ENCODE measurements around the gene GGT7.

GGT7 gene

DNA sequence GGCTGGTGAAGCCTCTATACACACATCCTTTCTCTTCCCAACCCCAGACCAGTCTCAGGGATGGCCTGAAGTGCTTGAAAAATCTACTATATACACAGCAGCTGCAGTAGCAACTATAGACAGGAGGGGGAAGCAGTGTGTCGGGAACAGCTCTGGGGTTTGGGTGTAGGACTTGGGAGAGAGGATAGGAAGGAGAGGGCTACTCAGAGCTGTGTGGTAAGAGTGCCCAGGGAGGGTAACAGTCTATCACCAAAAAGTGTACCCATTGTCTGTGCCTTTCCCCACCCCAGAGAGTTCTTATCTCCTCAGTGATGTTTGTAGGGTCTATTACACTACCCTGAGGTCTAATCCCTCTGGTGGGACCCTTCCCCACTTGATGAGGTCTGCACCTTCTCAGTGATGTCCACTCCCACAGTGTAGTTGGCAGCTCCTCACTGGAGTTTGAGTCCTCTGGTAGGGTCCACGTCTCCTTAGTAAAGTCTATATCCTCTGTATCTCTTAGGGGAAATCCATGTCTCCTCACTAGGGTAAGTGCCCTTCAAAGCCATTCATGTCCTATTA is 1.5 kb upstream of the GGT7 start:
- intact Hi-C loops (cut with micrococcal nuclease), result loop anchor here (1.0 to 2.0 kb wide), 3 partner anchors 49 to 86 kb away; partner anchors contain the start of genes GSS, MYH7B and NCOA6
- no peak overlapping the region for H3K4me3 Mint-ChIP-seq
- H3K27ac Mint-ChIP-seq, result peak overlapping the region; percentile 97
- peaks cover 10% of the 10 kb centered on the region for H3K27me3 Mint-ChIP-seq
- H3K9me3 Mint-ChIP-seq, result no peaks in the 10 kb centered on the region
- peaks cover 66% of the 10 kb centered on the region for H3K4me1 Mint-ChIP-seq (ENCODE audit: low read depth)
- H3K36me3 Mint-ChIP-seq (ENCODE audit: low read depth), result peaks cover 12% of the 10 kb centered on the region

DNA sequence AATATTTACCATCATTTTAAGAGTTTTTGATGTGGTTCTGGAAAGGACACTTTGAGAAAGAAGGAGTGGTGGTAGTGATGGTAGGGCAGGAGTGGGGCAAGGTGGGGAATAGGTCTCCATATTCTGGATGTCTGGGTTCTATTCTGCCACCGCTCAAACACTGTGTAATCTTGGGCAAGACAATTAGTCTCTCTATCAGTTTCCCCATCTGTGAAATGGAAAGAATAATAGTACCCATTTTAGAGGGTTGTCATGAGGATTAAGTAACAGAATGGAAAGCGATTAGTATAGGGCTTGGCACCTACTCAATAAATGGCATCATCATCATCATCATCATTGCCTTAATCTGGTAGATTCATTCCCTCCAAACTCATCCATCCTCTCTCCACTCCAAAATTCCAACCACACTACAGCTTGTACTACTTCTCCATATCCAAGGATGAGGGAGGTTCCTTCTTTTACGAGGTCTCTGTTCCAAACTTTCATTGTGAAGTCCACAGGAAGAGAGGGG is 982 bp upstream of the GGT7 start:
- peak overlapping the region; percentile 97 for H3K27ac Mint-ChIP-seq
- peaks cover 63% of the 10 kb centered on the region for H3K4me1 Mint-ChIP-seq (ENCODE audit: low read depth)
- peaks cover 10% of the 10 kb centered on the region for H3K27me3 Mint-ChIP-seq
- H3K9me3 Mint-ChIP-seq, result no peaks in the 10 kb centered on the region
- peaks cover 8% of the 10 kb centered on the region for H3K36me3 Mint-ChIP-seq (ENCODE audit: low read depth)
- intact Hi-C loops (cut with micrococcal nuclease), result loop anchor here (1.0 to 2.0 kb wide), 3 partner anchors 49 to 87 kb away; partner anchors contain the start of genes GSS, MYH7B and NCOA6
- peak overlapping the region; percentile 82 for H3K4me3 Mint-ChIP-seq

DNA sequence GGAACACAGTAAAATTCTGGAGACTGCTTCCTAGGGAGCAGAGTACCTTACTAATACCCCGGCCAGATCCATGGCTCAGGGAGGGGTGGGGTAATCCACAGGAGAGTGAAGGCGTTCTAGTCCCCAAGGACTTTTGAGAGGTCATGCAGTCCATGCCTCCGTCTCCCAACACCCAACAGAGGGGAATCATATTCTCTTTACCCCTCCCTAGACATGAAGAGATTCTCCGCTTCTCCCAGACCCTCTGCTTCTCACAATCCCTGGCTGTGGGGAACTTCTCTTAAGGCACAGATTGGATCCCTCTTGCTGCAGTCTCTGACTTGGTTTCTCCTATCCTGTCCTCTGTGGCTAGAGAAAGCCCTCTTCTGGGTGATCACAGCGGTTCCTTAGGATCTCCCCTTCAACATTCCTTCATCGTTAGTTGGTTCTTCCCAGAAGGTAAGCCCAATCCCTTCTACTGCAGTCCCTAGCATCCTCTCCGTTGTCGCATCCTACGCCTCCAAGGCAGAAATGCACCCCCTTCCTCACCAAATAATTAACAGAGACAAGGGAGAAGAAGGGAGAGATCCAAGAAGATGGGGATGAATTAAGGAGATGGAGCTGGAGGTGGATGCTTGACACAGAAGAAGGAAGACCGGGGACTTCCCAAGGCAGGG is 562 bp downstream of the GGT7 start:
- peak overlapping the region; percentile 82 for H3K4me3 Mint-ChIP-seq
- H3K36me3 Mint-ChIP-seq (ENCODE audit: low read depth), result peaks cover 7% of the 10 kb centered on the region
- H3K9me3 Mint-ChIP-seq, result no peaks in the 10 kb centered on the region
- intact Hi-C loops (cut with micrococcal nuclease), result no loop called here
- H3K27me3 Mint-ChIP-seq, result peaks cover 10% of the 10 kb centered on the region
- H3K4me1 Mint-ChIP-seq (ENCODE audit: low read depth), result peaks cover 54% of the 10 kb centered on the region
- peak overlapping the region; percentile 67 for H3K27ac Mint-ChIP-seq

DNA sequence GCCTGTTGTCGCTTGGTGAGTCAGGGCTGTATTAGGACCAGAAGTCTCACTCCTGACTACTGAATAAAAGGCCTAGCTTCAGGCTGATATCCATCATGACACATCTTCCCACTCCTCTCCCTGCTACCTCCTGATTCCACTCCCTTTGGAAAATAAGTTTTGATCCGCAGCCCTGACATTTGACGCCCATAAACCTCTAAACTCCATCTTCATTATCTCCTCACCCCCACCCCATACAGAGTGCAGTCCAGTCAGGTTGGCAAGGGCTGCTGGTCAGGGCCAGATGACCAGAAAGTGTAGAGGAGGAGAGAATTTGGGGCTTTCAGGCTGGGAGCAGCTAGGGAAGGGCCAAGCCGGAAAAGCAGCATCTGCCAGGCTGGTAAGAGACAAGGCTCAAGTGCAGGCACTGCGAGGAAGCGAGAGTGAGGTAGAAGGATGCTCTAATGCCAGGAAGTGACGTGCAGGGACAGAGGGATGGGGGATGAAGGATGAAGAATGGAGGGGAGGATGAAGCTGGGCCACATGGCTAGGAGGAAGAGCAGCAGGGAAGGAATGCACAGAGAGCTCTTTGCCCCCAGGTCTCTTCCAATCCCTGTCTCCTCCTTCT is 1.2 kb downstream of the GGT7 start:
- no peak overlapping the region for H3K4me3 Mint-ChIP-seq
- H3K36me3 Mint-ChIP-seq (ENCODE audit: low read depth), result peaks cover under 1% of the 10 kb centered on the region
- H3K9me3 Mint-ChIP-seq, result no peaks in the 10 kb centered on the region
- H3K4me1 Mint-ChIP-seq (ENCODE audit: low read depth), result peaks cover 49% of the 10 kb centered on the region
- H3K27ac Mint-ChIP-seq, result no peak overlapping the region
- intact Hi-C loops (cut with micrococcal nuclease), result no loop called here
- peaks cover 10% of the 10 kb centered on the region for H3K27me3 Mint-ChIP-seq

DNA sequence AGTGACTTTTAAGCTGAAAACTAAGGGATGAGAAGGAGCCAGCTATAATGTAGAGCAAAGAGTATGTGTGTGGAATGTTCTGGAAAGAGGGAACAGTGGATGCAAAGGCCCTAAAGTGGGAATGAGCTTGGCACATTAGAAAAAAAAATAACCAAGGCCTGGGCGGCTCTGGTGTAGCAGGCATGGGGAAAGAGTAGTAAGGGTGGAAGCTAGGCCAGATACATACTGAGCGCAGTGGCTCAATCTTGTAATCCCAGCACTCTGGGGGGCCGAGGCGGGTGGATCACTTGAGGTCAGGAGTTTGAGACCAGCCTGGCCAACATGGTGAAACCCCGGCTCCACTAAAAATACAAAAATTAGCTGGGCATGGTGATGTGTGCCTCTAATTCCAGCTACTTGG is 8.4 kb downstream of the GGT7 start:
- intact Hi-C loops (cut with micrococcal nuclease), result no loop called here

DNA sequence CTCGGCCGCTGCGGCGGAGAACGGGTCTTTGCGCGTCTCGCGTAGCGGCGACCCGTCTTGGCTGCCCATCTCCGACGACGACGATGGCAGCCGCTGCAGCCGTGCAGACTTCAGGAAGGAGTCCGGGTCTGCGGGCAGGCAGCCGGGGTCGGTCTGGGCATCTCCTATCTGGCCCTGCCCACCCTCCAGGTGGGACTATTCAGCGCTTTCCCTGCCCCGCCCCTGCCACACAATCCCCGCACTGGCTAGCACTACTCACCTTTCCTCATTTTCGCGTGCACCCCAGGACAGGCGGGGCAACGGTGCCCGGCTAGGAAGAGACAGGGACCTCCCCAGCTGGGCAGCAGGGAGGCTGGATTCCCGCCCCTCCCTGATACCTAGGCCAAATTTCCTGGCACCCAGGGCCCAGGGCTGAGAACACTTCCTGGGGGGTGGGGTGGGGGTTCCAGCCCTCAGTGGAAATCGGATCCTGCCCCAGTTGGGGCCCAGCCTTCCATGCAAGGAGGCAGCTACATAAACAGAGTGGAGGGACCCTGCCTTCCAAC is 9.2 kb downstream of the GGT7 start:
- Mint-ChIP-seq H3K27me3 (no peaks in the 10 kb centered on the region), H3K36me3 (ENCODE audit: low read depth) (peaks cover 9% of the 10 kb centered on the region), H3K4me3 (no peak overlapping the region), H3K27ac (no peak overlapping the region), H3K4me1 (ENCODE audit: low read depth) (peaks cover 9% of the 10 kb centered on the region), H3K9me3 (no peaks in the 10 kb centered on the region)
- intact Hi-C loops (cut with micrococcal nuclease), result no loop called here

More for the DNA sequence above, 8.4 kb downstream of the GGT7 start:
- H3K27me3 Mint-ChIP-seq, result no peaks in the 10 kb centered on the region
- peaks cover 9% of the 10 kb centered on the region for H3K4me1 Mint-ChIP-seq (ENCODE audit: low read depth)
- H3K4me3 Mint-ChIP-seq, result no peak overlapping the region
- no peak overlapping the region for H3K27ac Mint-ChIP-seq
- no peaks in the 10 kb centered on the region for H3K9me3 Mint-ChIP-seq
- H3K36me3 Mint-ChIP-seq (ENCODE audit: low read depth), result peaks cover 9% of the 10 kb centered on the region

DNA sequence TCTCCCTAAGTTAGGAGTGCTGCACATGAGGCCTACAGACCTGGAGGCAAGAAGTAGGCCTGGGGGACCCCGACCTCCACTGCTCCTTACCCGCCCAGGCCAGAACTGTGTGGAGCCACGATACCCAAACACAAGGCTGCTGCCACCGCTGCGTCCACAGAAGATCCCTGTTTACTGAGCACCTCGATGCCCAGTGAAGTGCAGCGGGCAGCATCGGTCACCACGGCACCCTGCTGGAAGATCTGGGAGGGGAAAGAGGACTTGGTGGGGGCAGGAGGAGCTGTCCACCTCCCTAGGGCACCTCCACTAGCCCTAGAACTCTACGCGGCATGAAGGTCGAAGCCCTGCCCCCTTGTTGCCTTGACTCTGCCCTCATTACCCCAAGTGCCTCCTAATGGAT is 9.9 kb downstream of the GGT7 start:
- no peak overlapping the region for H3K4me3 Mint-ChIP-seq
- H3K36me3 Mint-ChIP-seq (ENCODE audit: low read depth), result peaks cover 9% of the 10 kb centered on the region
- peaks cover 9% of the 10 kb centered on the region for H3K4me1 Mint-ChIP-seq (ENCODE audit: low read depth)
- H3K27me3 Mint-ChIP-seq, result no peaks in the 10 kb centered on the region
- H3K27ac Mint-ChIP-seq, result no peak overlapping the region
- H3K9me3 Mint-ChIP-seq, result no peaks in the 10 kb centered on the region
- intact Hi-C loops (cut with micrococcal nuclease), result no loop called here

DNA sequence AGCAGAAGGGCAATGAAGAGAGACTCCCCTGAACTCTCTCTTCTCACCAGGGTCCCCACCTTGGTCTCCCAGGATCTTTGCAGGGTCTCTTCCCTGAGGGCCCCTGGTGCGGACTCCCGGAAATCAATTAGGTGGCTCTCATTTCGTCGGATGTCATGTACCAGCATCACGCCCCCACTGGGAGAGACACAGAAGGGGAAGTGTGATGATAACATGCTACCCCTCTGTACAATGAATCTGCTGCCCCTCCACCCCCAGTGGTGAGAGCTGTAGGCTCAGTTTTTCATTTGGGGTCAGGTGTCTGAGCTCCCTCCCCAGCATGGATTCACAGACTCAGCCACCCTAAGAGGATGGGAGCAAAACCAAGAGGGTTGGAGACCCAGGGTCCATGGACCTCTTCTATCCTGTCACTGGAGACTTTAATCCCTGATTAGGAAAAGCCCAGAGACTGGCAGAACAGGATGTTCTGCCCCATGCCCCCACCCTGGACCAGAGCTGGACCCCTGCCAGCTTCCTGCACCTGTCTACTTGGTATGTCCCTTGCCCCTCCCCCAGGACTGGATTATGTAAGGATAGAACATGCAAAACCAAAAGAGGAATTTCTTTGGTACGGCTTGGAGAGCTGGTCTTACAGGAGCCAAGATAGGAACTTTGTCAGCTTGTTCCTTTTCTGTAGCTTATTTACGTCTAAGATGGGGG is 11.1 kb downstream of the GGT7 start:
- no peaks in the 10 kb centered on the region for H3K9me3 Mint-ChIP-seq
- no peak overlapping the region for H3K4me3 Mint-ChIP-seq
- no peaks in the 10 kb centered on the region for H3K27me3 Mint-ChIP-seq
- no peak overlapping the region for H3K27ac Mint-ChIP-seq
- peaks cover 9% of the 10 kb centered on the region for H3K4me1 Mint-ChIP-seq (ENCODE audit: low read depth)
- peaks cover 9% of the 10 kb centered on the region for H3K36me3 Mint-ChIP-seq (ENCODE audit: low read depth)
- intact Hi-C loops (cut with micrococcal nuclease), result no loop called here

DNA sequence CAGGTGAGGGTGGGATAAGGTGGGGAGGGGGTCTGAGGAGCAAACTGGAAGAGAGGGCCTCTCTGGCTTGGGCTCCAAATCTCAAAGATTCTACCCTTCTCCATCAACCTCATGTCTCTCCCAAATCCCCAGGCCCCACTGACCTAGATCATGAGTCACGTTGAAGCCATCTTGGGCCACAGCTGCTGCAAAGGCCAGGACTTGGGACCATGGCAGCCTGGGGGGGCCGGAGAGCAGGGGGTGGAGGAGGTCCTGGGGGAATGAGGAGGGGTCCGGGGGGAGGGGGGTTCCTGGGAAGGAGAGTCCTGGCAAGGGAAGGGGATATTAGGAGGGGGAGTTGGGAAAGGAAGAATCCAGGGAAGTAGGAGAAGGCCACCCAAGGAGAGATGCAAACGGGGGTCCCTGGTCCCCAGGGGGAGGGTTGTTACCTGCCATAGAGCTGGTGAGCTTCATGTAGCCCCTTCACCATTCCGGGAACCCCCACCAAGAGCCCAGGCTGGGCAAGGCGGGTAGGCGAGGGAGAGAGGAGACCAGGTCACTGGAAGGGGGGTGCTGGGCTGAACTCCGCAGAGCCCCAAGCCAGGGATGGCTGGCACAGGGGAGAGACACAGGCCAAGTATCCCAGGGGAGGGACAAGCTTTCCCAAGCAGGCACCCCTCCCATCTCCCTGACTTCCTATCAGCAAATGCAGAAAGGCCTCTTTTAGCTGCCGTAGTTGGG is 12.7 kb downstream of the GGT7 start:
- H3K27me3 Mint-ChIP-seq, result no peaks in the 10 kb centered on the region
- no peaks in the 10 kb centered on the region for H3K9me3 Mint-ChIP-seq
- intact Hi-C loops (cut with micrococcal nuclease), result no loop called here
- H3K4me3 Mint-ChIP-seq, result no peak overlapping the region
- peaks cover 9% of the 10 kb centered on the region for H3K36me3 Mint-ChIP-seq (ENCODE audit: low read depth)
- peaks cover 5% of the 10 kb centered on the region for H3K4me1 Mint-ChIP-seq (ENCODE audit: low read depth)
- no peak overlapping the region for H3K27ac Mint-ChIP-seq

DNA sequence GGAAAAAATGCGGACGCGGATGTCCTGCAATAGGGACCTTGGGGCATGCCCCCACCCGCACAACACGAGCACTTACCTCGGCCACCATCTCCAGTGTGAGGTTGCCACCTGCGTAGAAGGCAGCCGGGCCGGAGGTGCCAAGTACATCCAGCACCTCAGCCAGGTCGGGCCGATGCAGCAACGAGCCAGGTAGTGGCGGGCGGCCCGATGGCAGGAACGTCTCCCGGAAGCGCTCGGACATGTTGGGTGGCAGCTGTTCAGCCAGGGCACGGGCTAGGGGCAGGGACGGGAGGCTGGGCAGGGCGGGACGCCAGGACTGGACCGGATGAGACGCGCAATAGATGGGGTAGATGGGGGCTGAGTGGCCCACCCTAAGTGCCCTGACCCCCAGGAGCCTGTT is 13.3 kb downstream of the GGT7 start:
- Mint-ChIP-seq H3K4me1 (ENCODE audit: low read depth) (peaks cover 5% of the 10 kb centered on the region), H3K36me3 (ENCODE audit: low read depth) (peaks cover 9% of the 10 kb centered on the region), H3K9me3 (no peaks in the 10 kb centered on the region), H3K27me3 (no peaks in the 10 kb centered on the region), H3K4me3 (no peak overlapping the region), H3K27ac (no peak overlapping the region)
- intact Hi-C loops (cut with micrococcal nuclease), result no loop called here

DNA sequence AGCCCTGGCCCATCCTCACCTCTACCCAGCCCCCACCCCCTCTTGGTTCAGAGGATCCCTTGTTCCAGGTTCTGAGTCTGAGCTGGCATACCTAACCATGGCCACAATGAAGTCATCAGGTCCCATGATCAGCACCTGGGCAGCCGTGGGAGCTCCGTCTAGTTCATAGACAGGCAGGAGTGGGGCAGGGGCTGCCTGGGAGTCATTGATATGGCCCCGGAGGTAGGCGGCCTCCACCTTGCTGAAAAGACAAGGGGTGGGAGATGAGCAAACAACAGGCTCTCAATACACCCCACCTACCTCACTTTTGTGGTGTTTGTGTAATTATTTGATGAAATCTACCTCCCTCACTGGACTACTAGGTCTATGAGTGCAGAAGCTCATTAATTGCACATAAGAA is 20.4 kb downstream of the GGT7 start:
- H3K4me3 Mint-ChIP-seq, result no peak overlapping the region
- no peak overlapping the region for H3K27ac Mint-ChIP-seq
- intact Hi-C loops (cut with micrococcal nuclease), result no loop called here
- no peaks in the 10 kb centered on the region for H3K27me3 Mint-ChIP-seq
- peaks cover 11% of the 10 kb centered on the region for H3K36me3 Mint-ChIP-seq (ENCODE audit: low read depth)
- no peaks in the 10 kb centered on the region for H3K9me3 Mint-ChIP-seq
- H3K4me1 Mint-ChIP-seq (ENCODE audit: low read depth), result no peaks in the 10 kb centered on the region

DNA sequence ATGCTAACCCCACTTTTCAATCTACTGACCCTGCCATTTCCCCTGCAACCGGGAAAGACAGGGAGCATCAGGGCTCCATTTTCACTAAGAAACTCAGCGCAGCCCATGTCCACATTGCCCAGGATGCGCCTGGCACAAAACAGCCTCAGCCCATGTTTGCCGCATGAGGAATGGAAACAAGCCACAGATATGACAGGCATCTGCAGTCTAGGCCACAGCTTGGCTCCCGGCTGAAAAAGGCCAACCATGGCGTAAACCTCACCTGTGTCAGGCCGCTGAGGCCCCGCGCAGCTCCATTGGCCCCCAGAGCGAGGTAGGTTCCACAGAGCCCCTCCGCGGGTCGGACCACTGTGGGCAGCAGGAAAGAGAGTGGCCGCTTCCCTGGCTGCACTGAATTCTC is 21.7 kb downstream of the GGT7 start:
- no peaks in the 10 kb centered on the region for H3K27me3 Mint-ChIP-seq
- H3K4me3 Mint-ChIP-seq, result no peak overlapping the region
- no peak overlapping the region for H3K27ac Mint-ChIP-seq
- peaks cover 15% of the 10 kb centered on the region for H3K36me3 Mint-ChIP-seq (ENCODE audit: low read depth)
- intact Hi-C loops (cut with micrococcal nuclease), result no loop called here
- no peaks in the 10 kb centered on the region for H3K9me3 Mint-ChIP-seq
- H3K4me1 Mint-ChIP-seq (ENCODE audit: low read depth), result no peaks in the 10 kb centered on the region

DNA sequence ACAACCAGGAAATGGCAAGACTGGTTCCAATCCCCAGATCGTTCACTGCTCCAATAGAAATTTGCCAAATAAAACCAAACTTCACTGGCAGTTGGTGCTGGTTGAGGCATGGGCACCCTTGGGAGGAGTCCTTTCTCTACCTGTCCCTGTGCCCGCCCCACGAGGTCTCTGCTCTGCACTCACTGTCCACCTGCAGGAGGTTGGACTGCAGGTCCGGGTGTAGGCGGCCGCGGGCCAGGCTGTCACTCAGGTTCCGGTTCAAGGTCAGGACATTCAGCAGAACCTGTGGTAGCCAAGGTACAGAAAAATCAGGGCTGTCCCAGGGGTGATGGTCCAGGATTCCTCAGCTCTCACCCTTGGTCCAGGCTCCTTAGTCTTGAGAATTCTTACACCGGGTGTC is 22.9 kb downstream of the GGT7 start:
- Mint-ChIP-seq H3K27ac (no peak overlapping the region), H3K36me3 (ENCODE audit: low read depth) (peaks cover 15% of the 10 kb centered on the region)

More for the DNA sequence above, 22.9 kb downstream of the GGT7 start:
- Mint-ChIP-seq H3K9me3 (no peaks in the 10 kb centered on the region), H3K27me3 (no peaks in the 10 kb centered on the region), H3K4me1 (ENCODE audit: low read depth) (no peaks in the 10 kb centered on the region), H3K4me3 (no peak overlapping the region)
- intact Hi-C loops (cut with micrococcal nuclease), result no loop called here

Data from dendritic cell treated with granulocyte-macrophage colony-stimulating factor and Interleukin-4, amounts not matched to agents 40 ng/mL and 50 ng/mL, for 4 days (primary cell).